ENCODE results near the gene LCN12. TPM values are rescaled to one million over a fixed set of nuclear protein-coding genes. Genes with fewer than 3 reads are reported as not detected.

LCN12 gene
- total RNA-seq, 4 donors from 2014 or later: 5.4 to 43.2 (median 10.3) TPM; not detected in 1

DNA sequence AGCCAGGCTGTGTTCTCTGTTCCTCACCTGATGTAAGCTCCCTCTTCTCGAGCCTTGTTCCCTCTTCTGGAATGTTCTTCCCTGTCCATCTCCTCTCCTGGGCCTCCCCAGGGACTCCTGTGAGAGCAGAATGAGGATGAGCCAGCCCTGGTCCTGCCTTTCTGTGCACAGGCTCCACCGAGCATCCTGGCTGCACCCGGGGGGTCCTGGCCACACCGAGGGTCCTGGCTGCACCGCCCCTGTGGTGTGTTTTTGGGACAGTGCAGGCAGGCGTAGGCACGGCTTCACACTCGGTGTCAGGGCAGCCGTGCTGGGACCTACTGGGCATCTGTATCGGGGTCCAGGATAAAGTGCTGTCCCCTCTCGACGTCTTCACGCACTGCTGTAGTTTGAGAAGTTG, 25.3 kb upstream of the LCN12 start:
- intact Hi-C loops (cut with DNase I; ENCODE audit: low total_unique reads): no loop called here
- H3K27me3 ChIP-seq: no peaks in the 10 kb centered on the region
- H3K36me3 ChIP-seq: no peaks in the 10 kb centered on the region
- no peak for DNase-seq
- H3K27ac ChIP-seq: no peak overlapping the region
- TF ChIP-seq, protein P1, sequence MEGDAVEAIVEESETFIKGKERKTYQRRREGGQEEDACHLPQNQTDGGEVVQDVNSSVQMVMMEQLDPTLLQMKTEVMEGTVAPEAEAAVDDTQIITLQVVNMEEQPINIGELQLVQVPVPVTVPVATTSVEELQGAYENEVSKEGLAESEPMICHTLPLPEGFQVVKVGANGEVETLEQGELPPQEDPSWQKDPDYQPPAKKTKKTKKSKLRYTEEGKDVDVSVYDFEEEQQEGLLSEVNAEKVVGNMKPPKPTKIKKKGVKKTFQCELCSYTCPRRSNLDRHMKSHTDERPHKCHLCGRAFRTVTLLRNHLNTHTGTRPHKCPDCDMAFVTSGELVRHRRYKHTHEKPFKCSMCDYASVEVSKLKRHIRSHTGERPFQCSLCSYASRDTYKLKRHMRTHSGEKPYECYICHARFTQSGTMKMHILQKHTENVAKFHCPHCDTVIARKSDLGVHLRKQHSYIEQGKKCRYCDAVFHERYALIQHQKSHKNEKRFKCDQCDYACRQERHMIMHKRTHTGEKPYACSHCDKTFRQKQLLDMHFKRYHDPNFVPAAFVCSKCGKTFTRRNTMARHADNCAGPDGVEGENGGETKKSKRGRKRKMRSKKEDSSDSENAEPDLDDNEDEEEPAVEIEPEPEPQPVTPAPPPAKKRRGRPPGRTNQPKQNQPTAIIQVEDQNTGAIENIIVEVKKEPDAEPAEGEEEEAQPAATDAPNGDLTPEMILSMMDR (IDR thresholded peaks at IDR 0.05): no peak
- no peaks in the 10 kb centered on the region for H3K9me3 ChIP-seq
- no peak overlapping the region for H3K4me3 ChIP-seq
- no peaks in the 10 kb centered on the region for H3K4me1 ChIP-seq

DNA sequence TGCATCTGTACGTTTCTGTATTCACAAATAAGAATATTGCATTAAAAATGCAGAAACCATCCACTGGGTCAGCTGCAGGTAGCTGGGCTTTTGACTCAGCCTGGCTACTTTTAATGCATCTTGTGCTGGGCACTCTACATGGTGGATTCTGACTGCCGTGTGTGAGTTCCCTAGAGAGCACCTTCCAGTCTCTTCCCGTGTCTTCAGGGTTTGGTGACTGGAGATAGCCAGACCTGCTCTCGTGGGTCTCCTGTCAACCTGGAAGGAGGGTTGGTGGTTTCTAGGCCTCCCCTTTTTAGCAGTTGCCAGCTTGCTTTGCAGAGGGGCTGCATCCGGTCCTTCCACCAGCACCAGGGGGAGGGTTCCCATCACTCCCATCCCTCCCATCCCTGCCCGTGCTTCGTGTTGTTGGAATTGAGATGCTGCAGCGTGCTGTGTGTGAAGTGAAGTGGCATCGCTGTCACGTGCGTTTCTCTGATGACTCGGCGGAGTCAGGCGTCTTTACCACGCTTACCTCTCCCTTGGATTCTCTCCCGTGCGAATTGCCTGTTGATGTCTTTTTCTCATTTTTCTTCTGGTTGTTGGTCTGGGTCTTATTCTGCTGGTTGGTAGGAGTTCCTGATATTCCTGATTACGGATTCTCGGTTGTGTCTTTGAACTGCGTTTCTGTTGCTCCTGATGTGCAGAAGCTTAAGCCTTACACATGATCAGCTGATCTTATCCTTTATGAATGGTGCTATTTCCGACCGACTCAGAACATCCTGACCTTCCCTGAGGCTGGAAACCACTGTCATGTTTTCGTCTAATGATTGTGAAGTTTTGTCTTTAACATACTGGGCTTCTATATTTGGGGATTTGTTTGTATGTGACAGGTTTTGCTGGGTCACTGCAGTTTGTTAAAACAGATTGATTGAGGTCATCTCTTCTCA, 24.5 kb upstream of the LCN12 start:
- no peak for DNase-seq
- no peak for TF ChIP-seq POLR2A (IDR thresholded peaks at IDR 0.05)
- TF ChIP-seq, protein P1 (IDR thresholded peaks at IDR 0.05): no peak
- intact Hi-C loops (cut with DNase I; ENCODE audit: low total_unique reads): no loop called here
- Histone ChIP-seq H3K4me3 (no peak overlapping the region), H3K36me3 (no peaks in the 10 kb centered on the region), H3K4me1 (no peaks in the 10 kb centered on the region), H3K27ac (no peak overlapping the region), H3K9me3 (no peaks in the 10 kb centered on the region), H3K27me3 (no peaks in the 10 kb centered on the region)

DNA sequence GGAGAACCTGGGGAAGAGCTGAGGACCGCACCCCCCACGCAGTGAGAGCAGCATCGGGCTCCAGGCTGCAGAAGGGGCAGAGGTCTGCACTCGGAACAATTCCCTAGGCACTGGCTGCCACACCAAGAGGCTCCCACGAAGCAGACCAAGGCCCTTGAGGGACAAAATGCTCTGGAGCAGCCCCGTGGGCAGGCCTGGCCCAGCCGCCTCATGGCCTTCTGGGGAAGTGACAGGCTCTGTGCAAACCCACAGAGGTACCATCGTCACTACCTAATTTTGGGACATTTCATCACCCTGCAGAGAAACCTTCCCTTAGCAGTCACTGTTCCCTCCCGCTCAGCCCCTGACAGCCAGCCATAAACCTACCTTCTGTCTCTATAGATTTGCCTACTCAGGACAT, 23.5 kb upstream of the LCN12 start:
- intact Hi-C loops (cut with DNase I; ENCODE audit: low total_unique reads): no loop called here
- H3K4me1 ChIP-seq: no peaks in the 10 kb centered on the region
- H3K36me3 ChIP-seq: no peaks in the 10 kb centered on the region
- H3K27me3 ChIP-seq: no peaks in the 10 kb centered on the region
- H3K27ac ChIP-seq: no peak overlapping the region
- no peak overlapping the region for H3K4me3 ChIP-seq
- no peak for DNase-seq
- no peak for TF ChIP-seq POLR2A (IDR thresholded peaks at IDR 0.05)
- TF ChIP-seq, protein P1 (IDR thresholded peaks at IDR 0.05): no peak
- no peaks in the 10 kb centered on the region for H3K9me3 ChIP-seq

DNA sequence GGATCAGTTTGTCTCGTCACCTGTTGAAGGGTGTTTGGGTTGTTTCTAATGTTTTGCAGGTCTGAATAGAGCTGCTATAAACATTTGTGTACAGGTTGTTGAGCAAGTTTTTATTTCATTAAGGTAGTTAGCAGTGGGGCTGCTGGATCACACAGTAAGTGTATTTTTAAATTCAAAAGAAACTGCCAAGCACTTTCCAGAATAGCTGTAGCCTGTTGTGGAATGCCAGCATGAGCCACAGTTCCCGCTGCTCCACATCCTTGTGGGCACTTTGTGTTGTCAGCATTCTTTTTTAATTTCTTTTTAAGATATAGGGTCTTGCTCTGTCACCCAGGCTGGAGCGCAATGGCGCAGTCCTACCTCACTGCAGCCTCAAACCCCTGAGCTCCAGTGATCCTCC, 22.1 kb upstream of the LCN12 start:
- Histone ChIP-seq H3K4me3 (no peak overlapping the region), H3K27ac (no peak overlapping the region), H3K27me3 (no peaks in the 10 kb centered on the region), H3K9me3 (no peaks in the 10 kb centered on the region), H3K36me3 (no peaks in the 10 kb centered on the region), H3K4me1 (no peaks in the 10 kb centered on the region)
- DNase-seq: no peak
- intact Hi-C loops (cut with DNase I; ENCODE audit: low total_unique reads): no loop called here
- no peak for TF ChIP-seq POLR2A (IDR thresholded peaks at IDR 0.05)
- TF ChIP-seq, protein P1 (IDR thresholded peaks at IDR 0.05): no peak

DNA sequence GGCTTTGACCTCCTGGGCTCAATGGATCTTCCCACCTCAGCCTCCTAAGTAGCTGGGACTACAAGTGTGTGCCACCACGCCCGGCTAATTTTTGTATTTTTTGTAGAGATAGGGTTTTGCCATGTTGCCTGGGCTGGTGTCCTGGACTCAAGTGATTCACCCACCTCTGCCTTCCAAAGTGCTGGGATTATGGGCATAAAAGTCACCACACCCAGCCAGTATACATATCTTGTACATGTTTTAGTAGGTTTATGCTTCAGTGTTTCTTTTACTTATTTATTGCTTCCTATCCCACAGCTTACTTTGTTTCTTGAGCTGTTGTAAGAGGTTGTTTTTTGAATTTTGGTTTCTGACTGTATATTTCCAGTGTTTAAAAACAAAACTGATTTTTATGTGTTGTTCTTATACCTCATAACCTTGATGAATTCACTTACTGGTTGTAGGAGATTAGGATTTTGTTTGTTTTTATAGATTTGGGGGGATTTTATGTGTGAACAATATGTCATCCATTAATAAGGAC, 20.4 kb upstream of the LCN12 start:
- Histone ChIP-seq H3K27ac (no peak overlapping the region), H3K27me3 (no peaks in the 10 kb centered on the region), H3K4me1 (no peaks in the 10 kb centered on the region), H3K36me3 (no peaks in the 10 kb centered on the region), H3K9me3 (no peaks in the 10 kb centered on the region), H3K4me3 (no peak overlapping the region)
- intact Hi-C loops (cut with DNase I; ENCODE audit: low total_unique reads): no loop called here
- TF ChIP-seq, protein P1 (IDR thresholded peaks at IDR 0.05): no peak
- no peak for TF ChIP-seq POLR2A (IDR thresholded peaks at IDR 0.05)
- no peak for DNase-seq
